ENCODE results near the gene S1PR1. TPM values are rescaled to one million over a fixed set of nuclear protein-coding genes. Genes with fewer than 3 reads are reported as not detected.
A peak's percentile ranks its signal among the peaks of the same experiment; 100 is the strongest.

The S1PR1 gene
- total RNA-seq, 1 experiment from 2014 or later: 0.24 TPM

DNA sequence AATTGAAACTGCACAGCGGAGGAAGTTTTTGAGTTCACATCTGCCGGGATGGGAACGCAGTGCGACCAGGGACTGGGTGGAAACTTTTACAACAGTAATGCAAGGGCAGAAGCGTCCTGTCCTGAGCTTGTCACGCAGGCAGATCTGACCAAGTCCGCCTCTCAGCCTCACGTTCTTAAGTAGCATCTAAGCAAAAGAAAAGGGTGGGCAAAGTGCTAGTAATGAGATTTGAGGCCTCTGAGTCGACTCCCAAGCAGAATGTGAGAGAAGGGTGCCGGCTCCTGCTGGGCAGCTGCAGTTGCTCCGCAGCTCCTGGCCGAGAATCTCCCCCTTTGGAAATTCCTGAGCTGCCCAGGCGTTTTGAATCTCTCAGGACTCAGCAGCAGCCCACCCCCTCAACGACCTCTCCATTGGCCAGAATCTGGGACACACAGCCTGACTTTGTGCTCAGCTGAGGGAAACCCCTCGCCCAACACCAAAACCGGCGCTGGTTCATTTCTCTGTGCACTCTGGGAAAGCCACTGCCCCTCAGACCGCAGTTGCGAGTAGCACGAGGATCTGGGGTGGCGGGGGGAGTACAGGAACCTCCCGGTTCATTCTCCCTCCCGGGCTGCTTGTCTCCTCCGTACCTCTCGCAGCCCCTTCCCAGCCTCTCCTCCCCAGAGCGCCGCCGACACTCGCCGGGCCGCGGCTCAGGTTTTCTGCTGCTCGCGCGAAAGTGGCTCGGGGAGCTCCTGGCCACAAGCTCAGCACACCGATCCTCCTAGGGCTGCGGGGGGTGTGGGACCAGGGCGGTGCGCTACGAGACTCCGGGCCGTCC, 913 bp upstream of the S1PR1 start:
- Mint-ChIP-seq H3K27me3 (ENCODE audit: low read depth) (peaks cover 73% of the 10 kb centered on the region), H3K27ac (peak overlapping the region in 1 of 3 experiments; percentile 74; a peak in 1 of 7 replicates), H3K4me3 (peak overlapping the region; percentile 78 to 91), H3K4me1 (peaks cover 24 to 29% of the 10 kb centered on the region in 2 experiments), H3K36me3 (ENCODE audit: insufficient read depth in 1 of 3, low read depth in 3 of 3) (peaks cover 0 to 11% (median 5%) of the 10 kb centered on the region in 3 experiments; a peak in 5 of 7 replicates), H3K9me3 (no peaks in the 10 kb centered on the region; a peak in 1 of 5 replicates)
- TF ChIP-seq, protein P1, sequence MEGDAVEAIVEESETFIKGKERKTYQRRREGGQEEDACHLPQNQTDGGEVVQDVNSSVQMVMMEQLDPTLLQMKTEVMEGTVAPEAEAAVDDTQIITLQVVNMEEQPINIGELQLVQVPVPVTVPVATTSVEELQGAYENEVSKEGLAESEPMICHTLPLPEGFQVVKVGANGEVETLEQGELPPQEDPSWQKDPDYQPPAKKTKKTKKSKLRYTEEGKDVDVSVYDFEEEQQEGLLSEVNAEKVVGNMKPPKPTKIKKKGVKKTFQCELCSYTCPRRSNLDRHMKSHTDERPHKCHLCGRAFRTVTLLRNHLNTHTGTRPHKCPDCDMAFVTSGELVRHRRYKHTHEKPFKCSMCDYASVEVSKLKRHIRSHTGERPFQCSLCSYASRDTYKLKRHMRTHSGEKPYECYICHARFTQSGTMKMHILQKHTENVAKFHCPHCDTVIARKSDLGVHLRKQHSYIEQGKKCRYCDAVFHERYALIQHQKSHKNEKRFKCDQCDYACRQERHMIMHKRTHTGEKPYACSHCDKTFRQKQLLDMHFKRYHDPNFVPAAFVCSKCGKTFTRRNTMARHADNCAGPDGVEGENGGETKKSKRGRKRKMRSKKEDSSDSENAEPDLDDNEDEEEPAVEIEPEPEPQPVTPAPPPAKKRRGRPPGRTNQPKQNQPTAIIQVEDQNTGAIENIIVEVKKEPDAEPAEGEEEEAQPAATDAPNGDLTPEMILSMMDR (conservative IDR thresholded peaks at IDR 0.05): no peak
- peak; percentile 66 for DNase-seq
- peaks cover 27% of the 10 kb centered on the region for H3K23me2 ChIP-seq (ENCODE audit: insufficient read length, low read depth, low read length, poor library complexity, severe bottlenecking)
- no peak overlapping the region for H3T11ph ChIP-seq (ENCODE audit: low read length)
- H2AK5ac ChIP-seq (ENCODE audit: insufficient read length, low read length): no peak overlapping the region
- H3K79me2 ChIP-seq (ENCODE audit: insufficient read depth, low read length): no peaks in the 10 kb centered on the region
- H3K9me3 ChIP-seq (ENCODE audit: control insufficient read depth, low read depth, low read length): no peaks in the 10 kb centered on the region
- peaks cover 2% of the 10 kb centered on the region; the same call in 1 of the 2 replicates for H3K4me1 ChIP-seq (ENCODE audit: insufficient read depth, low read length)
- peaks cover 14% of the 10 kb centered on the region; the same call in 1 of the 2 replicates for H3K27me3 ChIP-seq (ENCODE audit: insufficient read depth, low read length)
- H2BK5ac ChIP-seq (ENCODE audit: insufficient read length, low read length): no peak overlapping the region
- H4K5ac ChIP-seq (ENCODE audit: insufficient read length, low read depth, low read length): no peak overlapping the region
- peak overlapping the region; percentile 34; the same call in 1 of the 2 replicates for H3K14ac ChIP-seq (ENCODE audit: insufficient read depth, low read length)
- peak overlapping the region; percentile 67 for H3K4me2 ChIP-seq (ENCODE audit: insufficient read depth, insufficient read length, low read length)
- H2BK12ac ChIP-seq (ENCODE audit: insufficient read length, low read depth, low read length): no peak overlapping the region
- no peak overlapping the region for H3K23ac ChIP-seq (ENCODE audit: insufficient read length, low read depth, low read length)
- no peaks in the 10 kb centered on the region for H3K79me1 ChIP-seq (ENCODE audit: insufficient read depth, low read depth, low read length, poor library complexity, severe bottlenecking)
- no peak overlapping the region for H2BK120ac ChIP-seq (ENCODE audit: low read depth, low read length, poor library complexity, severe bottlenecking)
- H3K18ac ChIP-seq (ENCODE audit: insufficient read length, low read depth, low read length): no peak overlapping the region
- no peak overlapping the region for H4K8ac ChIP-seq (replicated peaks; ENCODE audit: insufficient read length, low read depth, low read length)
- H2BK15ac ChIP-seq (ENCODE audit: low read depth, low read length): no peak overlapping the region
- H4K91ac ChIP-seq (ENCODE audit: insufficient read length, low read depth, low read length): no peak overlapping the region
- H3K9ac ChIP-seq (ENCODE audit: extremely low read depth, insufficient read length, low read length): peak overlapping the region; percentile 45
- H3K56ac ChIP-seq (ENCODE audit: insufficient read length, low read depth, low read length): no peak overlapping the region
- H4K20me1 ChIP-seq (ENCODE audit: control insufficient read depth, insufficient read depth, insufficient read length): no peaks in the 10 kb centered on the region
- no peak overlapping the region for H3K4ac ChIP-seq (ENCODE audit: low read depth, low read length)
- no peak overlapping the region for H2BK20ac ChIP-seq (ENCODE audit: low read depth, low read length, poor library complexity, severe bottlenecking)
- WGBS (ENCODE audit: extremely low coverage, insufficient read length, low lambda C conversion rate): no CpG with 5 or more reads among the region's 43 CpGs
- H3K27ac ChIP-seq (ENCODE audit: insufficient read length, low read depth, low read length): no peak overlapping the region
- H2AFZ ChIP-seq (ENCODE audit: low read length): peak overlapping the region; percentile 24

Data from H9 (cell line).